Stimulated activated CD4-positive, alpha-beta T cell treated with anti-CD3 and anti-CD28 coated beads, Interleukin-2, amount 100 ng/mL, for 48 hours (primary cell): ENCODE results near the gene IP6K2.
"Not testable (repeated sequence)": the region's sequence is repeated elsewhere in the genome, so short reads cannot be mapped to it uniquely, and the experiment has no call there.

Experiments used
- DNase-seq, 2 donors: peaks; one replicate each; pipeline ENCODE4 v3.0.0-alpha.2; 2020

The IP6K2 gene

GRCh38 chr3:48725185-48725855, 8.3 kb upstream of the IP6K2 start:
- not testable (repeated sequence) for DNase-seq

- no peak for DNase-seq
Measured at GRCh38 chr3:48723725-48724124, 6.7 kb upstream of the IP6K2 start.

GRCh38 chr3:48723293-48723692, 6.3 kb upstream of the IP6K2 start:
- DNase-seq: not testable (repeated sequence)

- no peak for DNase-seq
Measured at GRCh38 chr3:48716508-48716981, 476 bp downstream of the IP6K2 start.

GRCh38 chr3:48715174-48715800, 1.7 kb downstream of the IP6K2 start:
- DNase-seq: no peak

GRCh38 chr3:48711727-48712126, 5.3 kb downstream of the IP6K2 start:
- DNase-seq: no peak

- DNase-seq: no peak
Measured at GRCh38 chr3:48709051-48709461, 8.0 kb downstream of the IP6K2 start.

GRCh38 chr3:48708481-48708889, 8.5 kb downstream of the IP6K2 start:
- DNase-seq: no peak

GRCh38 chr3:48707157-48707556, 9.9 kb downstream of the IP6K2 start:
- DNase-seq: no peak

GRCh38 chr3:48702320-48702920, 14.6 kb downstream of the IP6K2 start:
- DNase-seq: no peak

GRCh38 chr3:48700731-48701405, 16.2 kb downstream of the IP6K2 start:
- DNase-seq: no peak

- DNase-seq: no peak
Measured at GRCh38 chr3:48698891-48699290, 18.1 kb downstream of the IP6K2 start.

- DNase-seq: no peak
Measured at GRCh38 chr3:48697952-48698351, 19.1 kb downstream of the IP6K2 start.

GRCh38 chr3:48696601-48697000, 20.4 kb downstream of the IP6K2 start:
- no peak for DNase-seq

GRCh38 chr3:48696156-48696555, 20.9 kb downstream of the IP6K2 start:
- DNase-seq: no peak

- no peak for DNase-seq
Measured at GRCh38 chr3:48695393-48695753, 21.6 kb downstream of the IP6K2 start.

GRCh38 chr3:48694610-48695392, 22.2 kb downstream of the IP6K2 start:
- no peak for DNase-seq

- DNase-seq: no peak
Measured at GRCh38 chr3:48693826-48694225, 23.2 kb downstream of the IP6K2 start.

GRCh38 chr3:48692551-48692950, 24.5 kb downstream of the IP6K2 start:
- DNase-seq: no peak

- DNase-seq: no peak
Measured at GRCh38 chr3:48690846-48691458, 26.1 kb downstream of the IP6K2 start.

GRCh38 chr3:48689384-48689783, 27.6 kb downstream of the IP6K2 start:
- DNase-seq: no peak

- no peak for DNase-seq
Measured at GRCh38 chr3:48688737-48689075, 28.3 kb downstream of the IP6K2 start.
